ENCODE results near the gene UVRAG.
A peak's percentile ranks its signal among the peaks of the same experiment; 100 is the strongest.

Gene UVRAG

DNA sequence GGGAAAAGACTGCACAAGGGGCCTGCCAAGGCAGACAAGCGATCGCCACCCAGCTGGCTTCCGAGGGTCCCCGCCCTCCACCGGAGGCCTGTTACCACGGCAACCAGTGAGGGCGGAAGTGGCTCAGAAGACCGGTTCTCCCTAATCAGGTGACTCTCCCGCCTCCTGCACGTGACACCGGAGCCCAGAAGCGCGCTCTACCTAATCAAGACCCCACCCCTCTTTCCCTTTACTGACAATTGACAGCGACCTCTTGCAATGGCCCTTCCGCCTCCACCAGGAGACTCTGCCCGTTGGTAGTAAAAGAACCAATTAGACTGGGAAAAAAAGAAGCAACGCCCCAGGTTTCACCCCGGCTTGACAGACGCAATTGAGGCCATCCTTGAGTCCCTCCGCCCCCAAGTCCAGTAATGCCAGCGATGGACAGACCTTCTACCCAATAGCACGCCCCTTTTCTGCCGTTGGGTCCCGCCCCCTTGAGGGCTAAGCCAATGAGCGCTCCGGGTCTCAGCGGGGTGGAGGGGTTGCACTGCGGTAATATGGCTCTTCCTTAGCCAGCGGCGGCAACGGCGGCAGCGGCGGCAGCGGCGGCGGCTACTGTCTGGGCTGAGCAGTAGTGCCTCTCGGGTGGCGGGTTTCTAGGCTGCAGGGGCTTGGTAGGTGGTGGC lies at the start of gene UVRAG:
UVRAG (plus strand) TSS at position 534 of the 668 bp plus-strand sequence. CDS start 198 bp downstream, outside the sequence.
- DNase-seq, result peak; percentile 99

DNA sequence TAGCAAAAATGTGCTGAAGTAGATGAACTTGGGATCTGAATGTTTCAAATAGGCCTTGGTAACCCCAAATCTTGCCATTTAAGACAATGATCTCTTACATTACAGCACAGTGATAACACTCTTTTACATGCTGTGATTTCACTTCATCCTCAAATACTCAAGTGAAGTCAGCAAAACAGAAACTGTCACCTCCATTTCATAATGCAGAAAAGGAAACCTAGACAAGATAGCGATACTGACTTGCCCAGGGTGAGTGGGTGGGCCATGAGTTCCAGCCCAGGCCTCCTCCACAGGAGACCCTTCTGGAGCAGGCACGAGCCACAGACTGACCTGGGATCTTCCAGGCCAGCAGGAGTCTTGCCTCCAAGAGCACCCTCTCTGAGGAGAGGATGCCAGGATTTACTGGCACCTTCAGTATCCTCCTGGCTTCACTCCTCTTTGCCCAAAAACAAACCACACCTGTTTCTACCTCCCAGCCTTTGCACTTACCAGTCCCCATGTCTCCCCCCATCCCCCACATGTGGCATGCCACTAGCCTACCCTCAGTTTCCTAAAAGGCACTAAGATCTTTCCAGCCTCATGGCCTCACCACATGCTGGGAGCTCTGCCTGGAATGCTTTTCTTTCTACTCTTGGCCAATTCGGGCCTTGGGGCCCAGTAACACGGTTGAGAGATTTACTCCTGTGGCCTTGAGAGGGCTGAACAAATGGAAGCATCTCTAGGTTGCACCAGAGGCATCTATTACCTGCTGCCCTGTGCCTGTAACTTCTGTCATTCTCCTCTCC lies 48.4 kb upstream of the UVRAG start:
- peak; percentile 14 for DNase-seq

- peak; percentile 5 for DNase-seq
These were observed 47.8 kb upstream of the UVRAG start for GRCh38 chr11:75767228-75767572.

- no peak for DNase-seq
These were observed 47.3 kb upstream of the UVRAG start for GRCh38 chr11:75767793-75768111.

GRCh38 chr11:75768112-75768908 lies 46.7 kb upstream of the UVRAG start, which contains the start of gene DGAT2:
DGAT2 (plus strand) TSS chr11:75768778; CDS start chr11:75768992, 214 bp downstream.
- DNase-seq, result peak; percentile 78

DNA sequence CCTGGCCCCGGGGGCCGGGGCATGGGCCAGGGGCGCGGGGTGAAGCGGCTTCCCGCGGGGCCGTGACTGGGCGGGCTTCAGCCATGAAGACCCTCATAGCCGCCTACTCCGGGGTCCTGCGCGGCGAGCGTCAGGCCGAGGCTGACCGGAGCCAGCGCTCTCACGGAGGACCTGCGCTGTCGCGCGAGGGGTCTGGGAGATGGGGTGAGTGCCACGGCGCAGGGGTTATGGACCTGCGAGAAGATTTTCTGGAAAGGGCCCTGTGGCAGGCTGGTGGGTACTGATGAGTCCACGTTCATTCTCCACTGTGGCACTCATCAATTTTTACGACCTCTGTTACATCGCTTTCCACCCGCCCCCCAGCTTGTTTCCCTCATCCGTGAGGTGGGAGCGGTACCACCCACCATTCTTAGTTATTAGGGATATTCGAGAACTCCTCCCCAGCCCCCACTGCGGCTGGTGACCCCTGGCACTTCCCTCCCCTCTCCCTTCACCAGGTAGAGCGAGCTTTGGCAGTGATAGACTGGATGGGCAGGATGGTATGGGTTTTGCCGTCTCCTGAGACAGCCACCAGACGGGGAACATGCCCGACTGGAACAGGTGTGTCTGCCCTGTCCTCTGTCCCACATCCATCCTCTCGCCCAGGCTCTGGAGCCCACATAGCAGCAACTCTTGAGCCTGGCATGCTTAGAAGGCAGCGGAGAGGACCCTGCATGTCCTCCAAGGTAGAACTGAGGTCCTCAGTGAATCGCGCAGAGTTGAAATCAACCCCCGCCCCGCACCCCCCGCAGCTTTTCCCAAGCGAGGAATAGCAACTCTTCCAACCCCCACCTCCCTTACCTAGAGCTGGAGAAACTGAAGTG lies 45.9 kb upstream of the UVRAG start:
- DNase-seq, result peak; percentile 25

- DNase-seq, result peak; percentile 13
These were observed 44.9 kb upstream of the UVRAG start for GRCh38 chr11:75770102-75770501.

GRCh38 chr11:75771646-75772410 lies 43.2 kb upstream of the UVRAG start:
- peak; percentile 5 for DNase-seq

DNA sequence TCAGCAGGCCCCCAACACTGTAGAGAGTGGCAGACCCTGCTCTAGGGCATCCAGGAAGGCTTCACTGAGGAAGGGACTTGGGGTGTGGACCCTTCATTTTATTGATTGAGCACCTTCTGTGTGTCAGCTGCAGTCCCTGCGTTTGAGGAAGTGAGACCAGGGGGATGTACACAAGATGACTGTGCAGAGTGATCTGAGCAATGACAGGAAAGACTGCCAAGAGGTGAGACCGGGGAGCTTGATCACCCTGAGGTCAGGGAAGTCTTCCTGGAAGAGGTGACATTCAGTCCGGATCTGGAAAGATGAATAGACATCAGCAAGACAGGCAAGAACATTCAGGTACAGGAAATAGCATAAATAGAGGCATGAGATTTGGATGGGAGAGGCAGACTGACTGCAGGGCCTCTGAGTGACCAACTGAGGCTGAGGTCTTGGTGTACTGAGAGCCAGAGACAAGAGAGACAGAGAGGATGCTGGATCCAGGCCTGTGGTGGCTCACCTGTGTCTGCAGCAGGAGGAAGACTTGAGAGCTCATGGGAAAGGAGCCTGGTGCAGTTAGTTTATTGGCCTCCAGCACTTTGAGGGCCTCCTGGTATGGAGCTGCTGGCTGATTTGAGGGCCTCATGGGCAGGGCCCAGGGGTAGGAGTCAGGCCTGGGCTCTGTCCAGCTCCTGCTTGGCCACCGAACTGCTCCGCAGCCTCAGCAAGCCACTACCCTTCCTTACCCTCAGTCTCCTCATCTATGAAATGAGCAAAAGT lies 41.2 kb upstream of the UVRAG start:
- DNase-seq, result no peak

GRCh38 chr11:75775056-75775455 lies 40.0 kb upstream of the UVRAG start:
- DNase-seq, result no peak

- no peak for DNase-seq
These were observed 38.5 kb upstream of the UVRAG start for GRCh38 chr11:75776546-75776945.

GRCh38 chr11:75777461-75778110 lies 37.4 kb upstream of the UVRAG start:
- no peak for DNase-seq

- DNase-seq, result no peak
These were observed 36.0 kb upstream of the UVRAG start for GRCh38 chr11:75778962-75779361.

- DNase-seq, result no peak
These were observed 35.0 kb upstream of the UVRAG start for GRCh38 chr11:75779960-75780359.

DNA sequence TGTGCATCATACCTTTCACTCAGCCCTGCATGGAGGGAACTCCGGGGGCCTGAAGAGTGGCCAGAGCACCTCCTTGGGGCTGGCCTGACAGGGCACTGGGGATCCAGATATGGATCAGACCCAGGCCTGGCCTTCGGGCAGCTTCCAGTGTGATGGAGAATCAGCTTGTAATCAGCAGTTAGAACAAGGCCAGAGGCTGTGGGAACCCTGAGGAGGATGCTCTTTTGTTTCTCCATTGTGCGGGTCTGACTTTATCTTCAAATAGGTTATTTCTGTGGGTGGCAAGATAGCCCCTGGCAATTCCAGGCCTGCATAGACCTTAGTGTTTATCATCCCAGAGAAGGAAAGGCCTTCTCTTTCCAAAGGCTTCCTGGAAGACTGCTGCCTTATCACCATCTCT lies 34.1 kb upstream of the UVRAG start:
- DNase-seq, result no peak

GRCh38 chr11:75781296-75781695 lies 33.7 kb upstream of the UVRAG start:
- DNase-seq, result no peak

DNA sequence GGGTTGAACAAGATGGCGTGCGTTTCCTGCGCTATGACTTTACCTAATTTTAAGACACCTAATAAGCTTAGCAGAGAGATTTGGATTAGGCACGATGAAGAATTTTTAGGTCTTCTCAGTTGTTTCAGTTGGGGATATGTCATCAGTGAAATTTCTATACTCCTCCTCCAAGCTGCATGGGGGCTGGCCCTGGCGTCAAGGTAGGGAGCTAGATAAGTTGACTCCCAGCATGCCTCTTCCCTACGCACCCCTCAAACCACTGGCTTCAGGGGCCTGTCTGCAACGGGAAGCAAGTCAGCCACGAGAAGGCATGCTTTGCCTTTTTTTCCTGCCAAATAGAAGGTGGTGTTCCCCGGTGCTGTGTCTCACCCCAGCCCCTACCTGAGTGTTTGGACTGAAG lies 33.2 kb upstream of the UVRAG start:
- DNase-seq, result no peak

DNA sequence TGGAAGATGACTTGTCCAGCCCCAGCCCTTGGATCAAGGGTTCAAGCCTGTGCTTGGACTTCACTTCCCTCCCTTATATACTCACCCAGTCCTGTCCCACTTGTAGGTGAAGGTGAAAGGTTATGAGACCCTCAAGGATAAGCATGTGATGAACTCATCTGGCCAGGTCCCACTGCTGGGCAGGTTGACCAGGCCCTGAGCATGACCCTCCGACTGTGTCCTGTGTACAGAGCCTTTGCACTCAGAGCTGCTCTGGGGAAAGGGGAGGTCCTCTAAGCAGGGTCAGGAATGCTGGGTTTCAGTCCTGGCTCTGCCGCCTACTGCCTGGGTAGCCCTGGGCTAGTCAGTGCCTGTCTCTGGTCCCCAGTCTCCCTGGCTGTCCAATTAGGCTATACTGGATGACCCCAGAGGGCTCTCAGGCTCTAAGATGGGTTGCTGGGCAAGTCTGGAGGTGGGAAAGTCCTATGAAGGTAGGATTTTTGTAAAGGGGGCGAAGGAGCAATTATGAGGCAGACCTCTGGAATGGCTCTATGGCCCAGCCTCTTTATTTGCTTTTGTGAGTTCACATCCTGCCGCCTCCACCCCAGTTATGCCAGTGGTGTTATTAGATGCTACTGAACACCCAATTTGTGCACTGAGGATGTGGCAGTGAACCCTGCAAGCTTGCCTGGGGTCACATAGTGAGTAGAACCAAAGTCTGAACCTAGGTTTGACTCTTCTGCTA lies 32.3 kb upstream of the UVRAG start:
- DNase-seq, result no peak

- no peak for DNase-seq
These were observed 31.5 kb upstream of the UVRAG start for GRCh38 chr11:75783416-75784084.

All from left hindlimb (tissue), 1 donor.